ENCODE data around the gene HOXD13.

DNA sequence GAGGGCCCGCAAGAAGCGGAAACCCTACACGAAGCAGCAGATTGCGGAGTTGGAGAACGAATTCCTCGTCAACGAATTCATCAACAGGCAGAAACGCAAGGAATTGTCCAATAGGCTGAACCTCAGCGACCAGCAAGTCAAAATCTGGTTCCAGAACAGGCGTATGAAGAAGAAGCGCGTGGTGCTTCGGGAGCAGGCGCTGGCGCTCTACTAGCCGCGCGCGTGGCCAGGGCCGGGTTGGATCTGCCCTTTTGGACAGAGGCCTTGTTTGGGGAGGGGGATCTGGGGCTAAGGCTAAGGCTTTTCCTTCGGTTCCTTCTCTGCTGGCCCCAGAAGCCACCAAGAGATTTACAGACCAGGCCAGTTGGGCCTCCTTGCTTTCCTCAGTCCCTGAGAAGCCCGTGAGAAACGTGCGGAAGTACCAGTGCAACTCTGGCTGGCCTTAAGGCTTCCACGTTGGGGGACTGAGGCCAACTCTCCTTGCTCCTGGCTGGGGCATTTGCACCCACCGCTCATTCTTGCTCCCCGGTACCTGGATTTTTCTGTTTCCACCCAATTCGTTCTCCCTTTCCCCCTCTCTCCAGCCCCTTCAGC, 8.1 kb downstream of the HOXD13 start:
- TF ChIP-seq POLR2AphosphoS5 (IDR thresholded peaks at IDR 0.05; ENCODE audit: low read depth, low read length) = no peak
- no peak for TF ChIP-seq YY1 (IDR thresholded peaks at IDR 0.05; ENCODE audit: low read depth, low read length)
- TF ChIP-seq, protein P1, sequence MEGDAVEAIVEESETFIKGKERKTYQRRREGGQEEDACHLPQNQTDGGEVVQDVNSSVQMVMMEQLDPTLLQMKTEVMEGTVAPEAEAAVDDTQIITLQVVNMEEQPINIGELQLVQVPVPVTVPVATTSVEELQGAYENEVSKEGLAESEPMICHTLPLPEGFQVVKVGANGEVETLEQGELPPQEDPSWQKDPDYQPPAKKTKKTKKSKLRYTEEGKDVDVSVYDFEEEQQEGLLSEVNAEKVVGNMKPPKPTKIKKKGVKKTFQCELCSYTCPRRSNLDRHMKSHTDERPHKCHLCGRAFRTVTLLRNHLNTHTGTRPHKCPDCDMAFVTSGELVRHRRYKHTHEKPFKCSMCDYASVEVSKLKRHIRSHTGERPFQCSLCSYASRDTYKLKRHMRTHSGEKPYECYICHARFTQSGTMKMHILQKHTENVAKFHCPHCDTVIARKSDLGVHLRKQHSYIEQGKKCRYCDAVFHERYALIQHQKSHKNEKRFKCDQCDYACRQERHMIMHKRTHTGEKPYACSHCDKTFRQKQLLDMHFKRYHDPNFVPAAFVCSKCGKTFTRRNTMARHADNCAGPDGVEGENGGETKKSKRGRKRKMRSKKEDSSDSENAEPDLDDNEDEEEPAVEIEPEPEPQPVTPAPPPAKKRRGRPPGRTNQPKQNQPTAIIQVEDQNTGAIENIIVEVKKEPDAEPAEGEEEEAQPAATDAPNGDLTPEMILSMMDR (IDR thresholded peaks at IDR 0.05; ENCODE audit: control extremely low read depth in 1 of 3, insufficient read depth in 1 of 3, low read depth in 1 of 3, low read length in 3 of 3) = no peak
- TF ChIP-seq CBX5 (IDR thresholded peaks at IDR 0.05; ENCODE audit: low read depth, low read length) = no peak
- TF ChIP-seq, protein P2, sequence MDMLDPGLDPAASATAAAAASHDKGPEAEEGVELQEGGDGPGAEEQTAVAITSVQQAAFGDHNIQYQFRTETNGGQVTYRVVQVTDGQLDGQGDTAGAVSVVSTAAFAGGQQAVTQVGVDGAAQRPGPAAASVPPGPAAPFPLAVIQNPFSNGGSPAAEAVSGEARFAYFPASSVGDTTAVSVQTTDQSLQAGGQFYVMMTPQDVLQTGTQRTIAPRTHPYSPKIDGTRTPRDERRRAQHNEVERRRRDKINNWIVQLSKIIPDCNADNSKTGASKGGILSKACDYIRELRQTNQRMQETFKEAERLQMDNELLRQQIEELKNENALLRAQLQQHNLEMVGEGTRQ (IDR thresholded peaks at IDR 0.05; ENCODE audit: low read length) = no peak
- TF ChIP-seq PHF8 (conservative IDR thresholded peaks at IDR 0.05; ENCODE audit: low read depth, low read length) = no peak

All from H1 (cell line).